HepG2 (cell line): Measurements from ENCODE around the gene SHROOM2.

Source experiments
- BHLHE40 ChIP-seq: IDR thresholded peaks from 2 replicates; pipeline ENCODE4 v1.6.1; 2011; ENCODE audit warnings: low read length, improper control_type of control experiment
- CTCF ChIP-seq: sonication (generic); formaldehyde crosslinking; IDR thresholded peaks from 2 replicates; pipeline ENCODE4 v1.5.0; 2020; ENCODE audit warnings: mild to moderate bottlenecking, missing genetic modification reagents, moderate library complexity
- NFYB ChIP-seq: sonication (generic); formaldehyde crosslinking; IDR thresholded peaks from 2 replicates; pipeline ENCODE4 v1.4.0; 2020; ENCODE audit warnings: missing genetic modification reagents
- PHF21A ChIP-seq: sonication (generic); formaldehyde crosslinking; IDR thresholded peaks from 2 replicates; pipeline ENCODE4 v1.5.0; 2020; ENCODE audit warnings: mild to moderate bottlenecking, missing genetic modification reagents
- POLR2A ChIP-seq, 2 experiments: IDR thresholded peaks; 2 replicates each; pipeline ENCODE4 v1.6.1; 2011; ENCODE audit warnings: low read depth in 2 of 2, low read length in 2 of 2, mild to moderate bottlenecking in 1 of 2, moderate library complexity in 1 of 2; ENCODE audit not compliant: insufficient read depth in 1 of 2
- POLR2AphosphoS5 ChIP-seq: IDR thresholded peaks from 2 replicates; pipeline ENCODE4 v1.6.1; 2012; ENCODE audit warnings: low read depth, low read length

GRCh38 chrX:9794495-9794894 lies 8.3 kb downstream of the SHROOM2 start:
- TF ChIP-seq BHLHE40: no peak
- TF ChIP-seq POLR2A (IDR thresholded peaks at IDR 0.05; ENCODE audit: insufficient read depth in 1 of 2, low read depth in 2 of 2, low read length in 2 of 2): no peak
- no peak for TF ChIP-seq POLR2AphosphoS5
- no peak for TF ChIP-seq NFYB (CRISPR knock-in tag)
- TF ChIP-seq CTCF (CRISPR knock-in tag): no peak
- no peak for TF ChIP-seq PHF21A (CRISPR knock-in tag)
